GM12878 (cell line): ENCODE results near the gene RCOR1.

ENCODE experiments used
- CEBPB ChIP-seq, 2 experiments: fragments of 150-350 bp in 1 of 2; IDR thresholded peaks; 2 replicates each; pipeline ENCODE4 v1.6.1; 2012 to 2014; ENCODE audit warnings: low read depth in 2 of 2, low read length in 2 of 2, borderline replicate concordance in 1 of 2, inconsistent platforms in 1 of 2
- CREM ChIP-seq: IDR thresholded peaks from 2 replicates; pipeline ENCODE4 v1.6.1; 2014; ENCODE audit warnings: antibody characterized with exemption, low read depth
- USF2 ChIP-seq: IDR thresholded peaks from 2 replicates; pipeline ENCODE4 v1.6.1; 2011; ENCODE audit warnings: low read depth, low read length, improper control_type of control experiment, borderline replicate concordance
- ZNF274 ChIP-seq: IDR thresholded peaks from one replicate; pipeline ENCODE4 v1.8.0; 2011; ENCODE audit not compliant: insufficient read length, insufficient read depth

GRCh38 chr14:102557434-102558226 is 34.8 kb upstream of the RCOR1 start:
- TF ChIP-seq ZNF274 (no peak), CEBPB (IDR thresholded peaks at IDR 0.05; ENCODE audit: borderline replicate concordance in 1 of 2, low read depth in 2 of 2, low read length in 2 of 2) (no peak), USF2 (no peak), CREM (no peak)
